Skeletal muscle satellite cell (primary cell): ENCODE results near the gene ATP9B.
A peak's percentile ranks its signal among the peaks of the same experiment; 100 is the strongest.

Experiments
- H3K27me3 ChIP-seq: 2 replicates; pipeline ENCODE4 v1.7.0; 2013; ENCODE audit warnings: low read length; ENCODE audit not compliant: control insufficient read depth, insufficient read depth
- H3K36me3 ChIP-seq: 2 replicates; pipeline ENCODE4 v1.7.0; 2013; ENCODE audit warnings: mild to moderate bottlenecking, control low read depth, low read length; ENCODE audit not compliant: insufficient read depth
- H3K4me1 ChIP-seq: 2 replicates; pipeline ENCODE4 v1.7.0; 2013; ENCODE audit warnings: low read length; ENCODE audit not compliant: control insufficient read depth, insufficient read depth
- H3K4me2 ChIP-seq: 2 replicates; pipeline ENCODE4 v1.7.0; 2013; ENCODE audit warnings: mild to moderate bottlenecking, low read length
- H3K4me3 ChIP-seq: 2 replicates; pipeline ENCODE4 v1.7.0; 2013; ENCODE audit warnings: low read length
- H3K9ac ChIP-seq: 2 replicates; pipeline ENCODE4 v1.7.0; 2013; ENCODE audit warnings: mild to moderate bottlenecking, low read depth, low read length, moderate library complexity
- H3K9me3 ChIP-seq: replicated peaks from 2 replicates; pipeline ENCODE4 v1.7.0; 2013; ENCODE audit warnings: mild to moderate bottlenecking, control low read depth, low read length

Gene ATP9B

GRCh38 chr18:79389689-79390088 lies 320.5 kb downstream of the ATP9B start:
- H3K4me3 ChIP-seq, result no peak overlapping the region
- H3K4me2 ChIP-seq, result no peak overlapping the region
- H3K9me3 ChIP-seq, result no peaks in the 10 kb centered on the region
- no peak overlapping the region for H3K9ac ChIP-seq
- H3K4me1 ChIP-seq, result peaks cover 16% of the 10 kb centered on the region
- H3K36me3 ChIP-seq, result no peaks in the 10 kb centered on the region
- peaks cover 59% of the 10 kb centered on the region for H3K27me3 ChIP-seq

GRCh38 chr18:79392226-79392625 lies 323.0 kb downstream of the ATP9B start:
- H3K9ac ChIP-seq, result no peak overlapping the region
- H3K9me3 ChIP-seq, result no peaks in the 10 kb centered on the region
- H3K36me3 ChIP-seq, result no peaks in the 10 kb centered on the region
- H3K4me1 ChIP-seq, result peaks cover 20% of the 10 kb centered on the region
- H3K4me3 ChIP-seq, result no peak overlapping the region
- H3K4me2 ChIP-seq, result no peak overlapping the region
- peaks cover 63% of the 10 kb centered on the region for H3K27me3 ChIP-seq

DNA sequence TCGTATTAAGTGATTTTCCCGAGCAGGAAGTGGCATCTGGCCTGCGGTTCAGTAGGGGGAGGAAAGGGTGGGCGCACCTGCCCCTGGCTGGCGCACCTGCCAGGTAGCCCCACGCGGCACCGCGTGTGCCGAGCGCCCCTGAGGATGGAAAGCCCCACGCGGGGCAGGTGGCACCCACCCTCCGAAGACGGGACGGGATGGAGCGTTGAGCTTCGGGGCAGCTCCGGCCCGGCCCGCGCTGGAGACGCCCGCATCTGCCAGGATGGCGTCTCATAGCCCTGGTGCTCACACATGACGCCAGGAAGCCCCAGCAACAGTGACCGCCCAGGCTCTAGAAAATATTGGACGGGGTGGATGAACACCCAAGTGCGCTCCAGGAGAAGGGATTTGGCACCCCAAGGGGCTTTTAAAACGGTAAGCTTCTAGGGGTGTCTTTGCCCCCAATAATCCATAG lies 324.0 kb downstream of the ATP9B start:
- Histone ChIP-seq H3K36me3 (no peaks in the 10 kb centered on the region), H3K27me3 (peaks cover 56% of the 10 kb centered on the region), H3K4me2 (peak overlapping the region; percentile 89), H3K9me3 (no peaks in the 10 kb centered on the region), H3K4me3 (peak overlapping the region; percentile 70), H3K4me1 (peaks cover 20% of the 10 kb centered on the region), H3K9ac (peak overlapping the region; percentile 88)

GRCh38 chr18:79393635-79394533 lies 324.7 kb downstream of the ATP9B start:
- peaks cover 20% of the 10 kb centered on the region for H3K4me1 ChIP-seq
- peak overlapping the region; percentile 89 for H3K4me2 ChIP-seq
- no peaks in the 10 kb centered on the region for H3K36me3 ChIP-seq
- peak overlapping the region; percentile 70 for H3K4me3 ChIP-seq
- no peaks in the 10 kb centered on the region for H3K9me3 ChIP-seq
- H3K9ac ChIP-seq, result peak overlapping the region; percentile 88
- peaks cover 49% of the 10 kb centered on the region for H3K27me3 ChIP-seq

GRCh38 chr18:79394534-79395307 lies 325.5 kb downstream of the ATP9B start:
- Histone ChIP-seq H3K9me3 (no peaks in the 10 kb centered on the region), H3K9ac (peak overlapping the region; percentile 35), H3K4me1 (peaks cover 20% of the 10 kb centered on the region), H3K4me2 (peak overlapping the region; percentile 59), H3K36me3 (no peaks in the 10 kb centered on the region), H3K27me3 (peaks cover 41% of the 10 kb centered on the region), H3K4me3 (no peak overlapping the region)

GRCh38 chr18:79395308-79395640 lies 326.1 kb downstream of the ATP9B start:
- no peaks in the 10 kb centered on the region for H3K9me3 ChIP-seq
- H3K4me2 ChIP-seq, result no peak overlapping the region
- H3K4me3 ChIP-seq, result no peak overlapping the region
- H3K36me3 ChIP-seq, result no peaks in the 10 kb centered on the region
- H3K4me1 ChIP-seq, result peaks cover 20% of the 10 kb centered on the region
- peaks cover 35% of the 10 kb centered on the region for H3K27me3 ChIP-seq
- H3K9ac ChIP-seq, result no peak overlapping the region

- H3K36me3 ChIP-seq, result no peaks in the 10 kb centered on the region
- H3K9ac ChIP-seq, result peak within 1 kb of the TSS; percentile 47
- peaks cover 31% of the 10 kb centered on the region for H3K27me3 ChIP-seq
- H3K4me2 ChIP-seq, result peak within 1 kb of the TSS; percentile 83
- H3K4me3 ChIP-seq, result peak within 1 kb of the TSS; percentile 61
- H3K9me3 ChIP-seq, result no peaks in the 10 kb centered on the region
- H3K4me1 ChIP-seq, result peaks cover 20% of the 10 kb centered on the region
These were observed 326.7 kb downstream of the ATP9B start, which contains the start of gene NFATC1 for GRCh38 chr18:79395761-79396404. NFATC1 (plus strand) TSS chr18:79395930; CDS start chr18:79396225, 295 bp downstream.

DNA sequence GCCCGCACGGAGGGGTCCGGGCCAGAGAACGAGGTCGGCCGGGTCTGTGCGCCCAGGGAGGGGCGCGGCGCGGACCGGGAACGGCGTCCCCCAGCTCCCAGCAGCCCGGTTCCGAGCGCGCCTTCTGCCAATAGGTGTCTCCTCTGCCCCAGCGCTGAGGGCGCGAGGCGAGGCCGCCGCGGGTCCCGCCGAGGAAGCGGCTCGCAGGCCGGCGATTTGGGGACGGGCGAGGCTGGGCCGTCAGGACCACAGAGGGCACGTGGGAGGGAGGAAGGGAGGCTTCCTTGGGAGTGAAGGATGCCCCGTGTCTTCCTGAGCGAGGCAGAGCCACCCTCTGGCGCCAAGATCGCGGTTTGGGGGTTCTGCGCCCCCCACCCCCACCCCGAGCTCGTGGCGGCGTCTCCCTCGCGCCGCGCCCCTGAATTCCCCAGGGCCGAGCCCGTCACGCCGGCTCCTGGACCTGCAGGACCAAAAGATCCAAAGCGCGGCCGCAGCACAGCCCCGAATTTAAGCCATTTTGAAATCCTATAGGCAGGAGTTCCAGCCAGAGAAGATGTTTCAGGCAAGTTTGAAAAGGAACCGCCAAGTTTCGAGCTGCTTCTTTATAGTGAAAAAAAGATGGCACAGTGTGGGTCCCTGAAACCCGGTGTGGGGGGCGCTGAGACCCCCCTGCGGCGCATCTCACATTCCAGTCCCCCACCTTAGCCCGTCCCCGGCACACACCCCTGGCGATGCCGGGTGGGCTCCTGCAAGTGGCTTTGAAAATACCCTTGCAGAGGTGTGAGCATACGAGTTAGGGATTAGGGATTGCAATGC lies 327.4 kb downstream of the ATP9B start:
- H3K36me3 ChIP-seq, result no peaks in the 10 kb centered on the region
- peaks cover 31% of the 10 kb centered on the region for H3K27me3 ChIP-seq
- peak overlapping the region; percentile 83 for H3K4me2 ChIP-seq
- no peak overlapping the region for H3K4me3 ChIP-seq
- H3K9me3 ChIP-seq, result no peaks in the 10 kb centered on the region
- no peak overlapping the region for H3K9ac ChIP-seq
- peaks cover 20% of the 10 kb centered on the region for H3K4me1 ChIP-seq

GRCh38 chr18:79397247-79397829 lies 328.1 kb downstream of the ATP9B start:
- Histone ChIP-seq H3K9me3 (no peaks in the 10 kb centered on the region), H3K36me3 (no peaks in the 10 kb centered on the region), H3K4me2 (no peak overlapping the region), H3K27me3 (peaks cover 30% of the 10 kb centered on the region), H3K9ac (no peak overlapping the region), H3K4me1 (peaks cover 20% of the 10 kb centered on the region), H3K4me3 (no peak overlapping the region)

DNA sequence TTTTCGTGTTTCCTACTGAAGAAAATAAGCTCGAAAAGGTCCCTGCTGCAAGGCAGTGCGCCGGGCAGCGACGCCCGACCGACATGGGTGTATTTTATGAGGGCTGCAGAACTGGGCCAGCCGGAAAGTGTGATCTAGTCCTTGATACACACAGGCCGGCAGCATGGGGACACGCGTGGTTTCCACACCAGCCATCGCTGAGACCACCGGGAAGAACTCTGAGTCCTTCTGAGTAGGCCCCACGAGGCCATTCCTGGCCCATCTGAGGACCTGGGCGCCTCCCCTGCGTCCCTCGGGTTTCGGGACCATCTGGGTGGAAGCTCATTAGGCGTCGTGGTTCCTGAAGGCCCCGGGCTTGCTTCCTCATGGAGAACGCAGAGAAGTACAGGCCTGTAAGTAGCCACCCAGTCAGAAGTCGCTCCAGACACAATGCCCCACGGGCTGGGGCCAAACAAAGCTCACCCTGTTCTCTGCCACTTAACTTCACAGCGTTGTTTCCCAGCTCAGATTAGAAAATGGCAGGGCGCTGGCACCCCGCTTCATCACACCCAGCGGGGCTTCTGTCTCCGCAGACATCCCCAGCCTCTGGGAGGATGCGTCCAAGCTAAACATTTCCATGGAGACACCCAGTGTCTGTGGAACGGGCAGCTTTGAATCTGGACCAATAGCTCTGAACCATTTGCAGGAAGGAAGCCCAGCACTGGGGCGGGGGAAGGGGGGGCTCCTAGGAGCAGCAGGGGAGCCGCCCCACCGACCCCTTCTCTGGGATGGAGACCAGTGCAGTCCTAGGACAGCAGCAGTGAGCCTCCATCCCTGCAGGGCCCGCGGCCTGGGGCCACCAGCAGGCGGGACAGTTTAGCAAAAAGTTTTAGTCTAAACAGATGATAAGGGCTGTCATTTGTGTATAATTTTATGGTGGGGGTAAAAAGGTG lies 328.9 kb downstream of the ATP9B start:
- peaks cover 21% of the 10 kb centered on the region for H3K4me1 ChIP-seq
- no peaks in the 10 kb centered on the region for H3K9me3 ChIP-seq
- no peak overlapping the region for H3K9ac ChIP-seq
- peaks cover 30% of the 10 kb centered on the region for H3K27me3 ChIP-seq
- no peak overlapping the region for H3K4me3 ChIP-seq
- H3K36me3 ChIP-seq, result no peaks in the 10 kb centered on the region
- H3K4me2 ChIP-seq, result no peak overlapping the region
